ENCODE data around the gene MYLIP. TPM values are rescaled to one million over a fixed set of nuclear protein-coding genes. Genes with fewer than 3 reads are reported as not detected.

Gene MYLIP
- total and polyA plus RNA-seq, 2 experiments from 2014 or later, result 26.7 to 33.8 TPM

GRCh38 chr6:16118825-16119224 is 10.1 kb upstream of the MYLIP start (continued):
- TF ChIP-seq ZNF462 (CRISPR knock-in tag; IDR thresholded peaks at IDR 0.05) (no peak), POLR2AphosphoS5 (IDR thresholded peaks at IDR 0.05; ENCODE audit: low read depth) (no peak), ZNF331 (CRISPR knock-in tag; IDR thresholded peaks at IDR 0.05; ENCODE audit: low read depth) (no peak)

- Mint-ChIP-seq H3K36me3 (ENCODE audit: low read depth) (no peaks in the 10 kb centered on the region), H3K27me3 (ENCODE audit: insufficient read depth, low read depth, poor library complexity) (no peaks in the 10 kb centered on the region), H3K27ac (no peak overlapping the region), H3K9me3 (no peaks in the 10 kb centered on the region; the same call in 2 of the 3 replicates), H3K4me3 (no peak overlapping the region), H3K4me1 (no peaks in the 10 kb centered on the region)
- ATAC-seq, result no peak
- Histone ChIP-seq H2AFZ (peak overlapping the region; percentile 93), H4K20me1 (replicated peaks; ENCODE audit: insufficient read depth) (no peaks in the 10 kb centered on the region), H3K9me2 (ENCODE audit: insufficient read depth) (no peaks in the 10 kb centered on the region), H3K4me1 (ENCODE audit: insufficient read depth) (no peaks in the 10 kb centered on the region), H3K36me3 (ENCODE audit: insufficient read depth) (no peaks in the 10 kb centered on the region), H3K79me2 (replicated peaks; ENCODE audit: insufficient read depth) (no peaks in the 10 kb centered on the region), H3F3A (replicated peaks; ENCODE audit: low read depth) (no peaks in the 10 kb centered on the region), H3K4me3 (no peak overlapping the region), H3K4me2 (no peak overlapping the region), H3K27me3 (ENCODE audit: insufficient read depth) (no peaks in the 10 kb centered on the region), H3K27ac (ENCODE audit: low read depth) (no peak overlapping the region)
- DNase-seq (ENCODE audit: low spot score), result no peak
- TF ChIP-seq ZNF462 (CRISPR knock-in tag; IDR thresholded peaks at IDR 0.05) (no peak), NANOG (IDR thresholded peaks at IDR 0.05; ENCODE audit: borderline replicate concordance) (no peak), ETS1 (IDR thresholded peaks at IDR 0.05) (no peak), ZNF331 (CRISPR knock-in tag; IDR thresholded peaks at IDR 0.05; ENCODE audit: low read depth) (no peak), EZH2phosphoT487 (IDR thresholded peaks at IDR 0.05; ENCODE audit: unreplicated experiment) (no peak), CTCF (conservative IDR thresholded peaks at IDR 0.05; ENCODE audit: low read depth in 2 of 2) (no peak)
These were observed 7.5 kb upstream of the MYLIP start for GRCh38 chr6:16121339-16121738.
